22Rv1 (cell line): Measurements from ENCODE around the gene MYLK.

Experiments
- ZFX ChIP-seq: fragments of 450-650 bp; IDR thresholded peaks from 2 replicates; pipeline ENCODE4 v1.6.1; 2017; ENCODE audit warnings: antibody characterized with exemption, borderline replicate concordance
- TF ChIP-seq, protein P1 (sequence below): fragments of 450-650 bp; IDR thresholded peaks from 2 replicates; pipeline ENCODE4 v1.5.1; 2017; ENCODE audit warnings: mild to moderate bottlenecking

DNA sequence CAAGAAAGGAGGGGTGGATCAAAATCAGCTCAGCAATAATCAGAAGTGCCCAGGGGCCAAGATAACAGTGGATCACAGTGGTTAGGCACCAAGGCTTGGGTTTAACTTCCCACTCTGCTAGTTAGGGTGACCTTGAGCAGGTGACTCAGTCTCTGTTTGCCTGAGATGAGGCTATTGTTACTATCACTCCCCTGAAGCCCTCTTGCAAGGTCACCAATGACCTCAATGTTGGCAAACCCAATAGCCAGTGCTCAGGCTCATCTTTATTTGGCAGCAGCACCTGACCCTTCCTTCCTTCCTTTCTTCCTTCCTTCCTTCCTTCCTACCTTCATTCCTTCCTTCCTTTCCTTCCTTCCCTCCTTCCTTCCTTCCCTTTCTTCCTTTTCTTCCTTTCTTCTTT lies 196.8 kb downstream of the MYLK start:
- TF ChIP-seq, protein P1, sequence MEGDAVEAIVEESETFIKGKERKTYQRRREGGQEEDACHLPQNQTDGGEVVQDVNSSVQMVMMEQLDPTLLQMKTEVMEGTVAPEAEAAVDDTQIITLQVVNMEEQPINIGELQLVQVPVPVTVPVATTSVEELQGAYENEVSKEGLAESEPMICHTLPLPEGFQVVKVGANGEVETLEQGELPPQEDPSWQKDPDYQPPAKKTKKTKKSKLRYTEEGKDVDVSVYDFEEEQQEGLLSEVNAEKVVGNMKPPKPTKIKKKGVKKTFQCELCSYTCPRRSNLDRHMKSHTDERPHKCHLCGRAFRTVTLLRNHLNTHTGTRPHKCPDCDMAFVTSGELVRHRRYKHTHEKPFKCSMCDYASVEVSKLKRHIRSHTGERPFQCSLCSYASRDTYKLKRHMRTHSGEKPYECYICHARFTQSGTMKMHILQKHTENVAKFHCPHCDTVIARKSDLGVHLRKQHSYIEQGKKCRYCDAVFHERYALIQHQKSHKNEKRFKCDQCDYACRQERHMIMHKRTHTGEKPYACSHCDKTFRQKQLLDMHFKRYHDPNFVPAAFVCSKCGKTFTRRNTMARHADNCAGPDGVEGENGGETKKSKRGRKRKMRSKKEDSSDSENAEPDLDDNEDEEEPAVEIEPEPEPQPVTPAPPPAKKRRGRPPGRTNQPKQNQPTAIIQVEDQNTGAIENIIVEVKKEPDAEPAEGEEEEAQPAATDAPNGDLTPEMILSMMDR: no peak
- no peak for TF ChIP-seq ZFX
